Omental fat pad (tissue), 4 donors: ENCODE measurements around the gene FUZ. TPM values are rescaled to one million over a fixed set of nuclear protein-coding genes. Genes with fewer than 3 reads are reported as not detected.

Experiments
- ATAC-seq: fragments of 150-250 bp; one replicate; pipeline ENCODE4 v1.9.1; 2016; ENCODE audit warnings: mild to moderate bottlenecking, moderate library complexity; ENCODE audit not compliant: low FRiP score
- DNase-seq: peaks from one replicate; pipeline ENCODE4 v3.0.0-alpha.2; 2019; ENCODE audit warnings: low spot score
- total RNA-seq, 4 donors: library from RNA; depleted of rRNA; stranded (reverse); fragments of >200 nt; gene quantifications; one replicate each; pipeline ENCODE4 v1.1.0, GENCODE V29; 2016
- TF ChIP-seq, protein P1 (sequence below), 3 donors: fragments of 450-650 bp; IDR thresholded peaks; one replicate each; pipeline ENCODE4 v1.5.1; 2016 to 2017; ENCODE audit warnings: antibody characterized with exemption in 3 of 3, mild to moderate bottlenecking in 3 of 3, moderate library complexity in 2 of 3

Gene FUZ
- total RNA-seq, 4 donors from 2014 or later: 10.2 to 20.3 (median 17.0) TPM

DNA sequence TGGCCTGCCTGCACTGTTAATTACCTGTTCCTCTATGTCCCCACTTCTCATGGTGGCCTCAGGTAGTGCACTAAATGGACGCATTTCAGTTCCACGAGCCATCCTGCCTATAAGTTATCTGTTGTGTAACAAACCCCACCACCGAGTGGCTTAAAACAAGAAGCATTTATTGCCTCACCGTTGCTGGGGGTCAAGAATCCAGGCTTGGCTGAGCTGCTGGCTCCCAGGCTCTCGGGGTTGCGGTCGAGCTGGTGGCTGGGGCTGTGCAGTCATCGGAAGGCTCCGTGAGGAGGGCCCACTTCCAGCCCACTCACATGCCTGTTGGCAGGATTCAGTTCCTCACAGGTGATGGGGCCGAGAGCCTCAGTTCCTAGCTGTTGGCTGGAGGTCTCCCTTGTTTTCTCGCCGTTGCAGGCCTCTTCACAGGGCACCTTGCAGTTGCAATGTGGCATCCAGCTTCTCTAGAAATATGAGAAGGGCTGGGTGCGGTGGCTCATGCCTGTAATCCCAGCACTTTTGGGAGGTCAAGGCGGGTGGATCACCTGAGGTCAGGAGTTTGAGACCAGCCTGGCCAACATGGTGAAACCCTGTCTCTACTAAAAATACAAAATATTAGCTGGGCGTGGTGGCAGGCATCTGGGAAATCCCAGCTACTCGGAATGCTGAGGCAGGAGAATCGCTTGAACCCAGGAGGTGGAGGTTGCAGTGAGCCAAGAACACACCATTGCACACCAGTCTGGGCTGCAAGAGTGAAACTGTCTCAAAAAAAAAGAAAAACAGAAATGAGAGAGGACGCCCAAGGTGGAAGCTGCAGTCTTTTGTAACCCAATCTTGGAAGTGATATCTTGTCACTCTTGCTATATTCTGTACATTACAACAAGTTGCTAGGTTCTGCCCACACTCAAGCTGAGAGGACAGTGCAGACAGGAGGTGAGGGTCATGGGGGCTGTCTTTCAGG is 31.3 kb upstream of the FUZ start:
- DNase-seq: no peak
- no peak for ATAC-seq
- TF ChIP-seq, protein P1, sequence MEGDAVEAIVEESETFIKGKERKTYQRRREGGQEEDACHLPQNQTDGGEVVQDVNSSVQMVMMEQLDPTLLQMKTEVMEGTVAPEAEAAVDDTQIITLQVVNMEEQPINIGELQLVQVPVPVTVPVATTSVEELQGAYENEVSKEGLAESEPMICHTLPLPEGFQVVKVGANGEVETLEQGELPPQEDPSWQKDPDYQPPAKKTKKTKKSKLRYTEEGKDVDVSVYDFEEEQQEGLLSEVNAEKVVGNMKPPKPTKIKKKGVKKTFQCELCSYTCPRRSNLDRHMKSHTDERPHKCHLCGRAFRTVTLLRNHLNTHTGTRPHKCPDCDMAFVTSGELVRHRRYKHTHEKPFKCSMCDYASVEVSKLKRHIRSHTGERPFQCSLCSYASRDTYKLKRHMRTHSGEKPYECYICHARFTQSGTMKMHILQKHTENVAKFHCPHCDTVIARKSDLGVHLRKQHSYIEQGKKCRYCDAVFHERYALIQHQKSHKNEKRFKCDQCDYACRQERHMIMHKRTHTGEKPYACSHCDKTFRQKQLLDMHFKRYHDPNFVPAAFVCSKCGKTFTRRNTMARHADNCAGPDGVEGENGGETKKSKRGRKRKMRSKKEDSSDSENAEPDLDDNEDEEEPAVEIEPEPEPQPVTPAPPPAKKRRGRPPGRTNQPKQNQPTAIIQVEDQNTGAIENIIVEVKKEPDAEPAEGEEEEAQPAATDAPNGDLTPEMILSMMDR (IDR thresholded peaks at IDR 0.05): no peak

DNA sequence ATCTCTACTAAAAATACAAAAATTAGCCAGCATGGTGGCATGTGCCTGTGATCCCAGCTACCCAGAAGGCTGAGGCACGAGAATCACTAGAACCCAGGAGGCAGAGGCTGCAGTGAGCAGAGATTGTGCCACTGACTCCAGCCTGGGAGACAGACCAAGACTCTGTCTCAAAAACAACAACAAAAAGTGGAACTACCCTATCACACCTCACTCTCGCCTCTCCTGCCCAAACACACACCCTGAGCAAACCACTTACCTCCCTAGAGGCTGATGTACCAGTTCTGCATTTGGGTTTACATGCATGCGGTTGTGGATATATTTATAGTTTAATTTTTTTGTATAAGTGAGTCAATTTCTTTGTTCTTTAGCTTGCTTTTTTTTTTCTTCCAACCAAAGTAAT is 30.2 kb upstream of the FUZ start:
- TF ChIP-seq, protein P1 (IDR thresholded peaks at IDR 0.05): no peak
- ATAC-seq (no peak), DNase-seq (no peak)

DNA sequence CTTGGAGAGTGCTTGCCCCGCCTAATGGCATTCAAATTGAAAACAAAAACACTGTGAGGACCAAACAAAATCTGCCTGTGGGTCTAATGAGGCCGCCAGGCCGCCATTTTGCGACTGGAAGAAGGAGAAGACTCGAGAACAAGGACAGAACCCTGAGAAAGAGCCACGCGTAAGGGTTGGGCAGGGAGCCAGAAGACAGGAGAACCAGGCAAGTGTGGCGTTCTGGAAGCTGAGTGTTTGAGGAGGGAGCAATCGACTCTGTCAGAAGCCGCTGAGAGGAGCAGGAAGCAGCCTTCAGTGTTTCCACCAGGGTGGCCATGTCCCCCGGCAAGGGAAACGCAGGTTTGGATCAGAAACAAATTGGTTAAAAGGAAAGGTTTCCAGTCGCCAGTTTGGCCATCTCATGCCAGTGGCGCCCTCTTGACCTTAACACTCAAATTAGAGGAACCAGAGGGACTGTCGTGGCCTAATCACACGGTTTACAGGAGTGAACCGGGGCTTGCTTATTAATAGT is 27.7 kb upstream of the FUZ start:
- no peak for ATAC-seq
- DNase-seq: no peak
- TF ChIP-seq, protein P1 (IDR thresholded peaks at IDR 0.05): no peak

DNA sequence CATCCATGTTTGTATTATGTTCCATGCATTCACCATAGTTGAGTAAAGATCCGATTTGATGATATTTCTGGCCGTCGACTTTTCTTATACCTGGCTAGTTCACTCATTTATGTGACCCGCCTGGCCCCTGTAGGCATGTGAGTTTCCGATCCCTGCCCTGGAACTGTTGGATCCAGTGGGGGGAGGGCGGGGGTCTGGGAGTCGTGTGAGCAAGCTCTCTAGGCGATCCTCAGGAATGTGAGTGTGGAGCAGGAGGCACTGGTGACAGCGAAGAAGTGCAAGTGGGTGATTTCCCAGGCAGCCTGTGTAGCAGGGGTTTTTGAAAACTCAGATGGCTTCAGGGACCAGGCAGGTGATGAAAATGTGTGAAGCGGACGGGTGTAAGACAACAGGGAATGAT is 27.2 kb upstream of the FUZ start:
- DNase-seq (no peak), ATAC-seq (no peak)
- TF ChIP-seq, protein P1 (IDR thresholded peaks at IDR 0.05): no peak

DNA sequence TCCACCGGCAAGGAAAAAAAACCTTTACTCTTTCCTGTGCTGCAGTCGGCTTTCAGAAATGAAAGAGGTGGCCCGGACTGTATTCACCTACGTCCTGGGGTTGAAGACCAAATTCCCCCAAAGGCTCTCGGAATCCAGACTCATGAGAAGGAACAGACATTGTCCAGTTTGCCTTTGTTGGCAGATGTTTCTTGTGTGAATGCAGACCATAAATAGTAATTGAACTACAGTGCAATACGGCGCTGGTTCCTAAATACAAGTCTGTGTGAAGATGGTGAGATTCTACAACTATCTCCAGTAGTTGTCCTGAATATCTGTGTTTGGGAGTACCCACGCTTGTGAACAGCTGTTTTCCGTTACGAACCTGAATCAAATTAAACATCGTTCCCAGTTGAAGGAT is 26.6 kb upstream of the FUZ start:
- ATAC-seq: no peak
- TF ChIP-seq, protein P1 (IDR thresholded peaks at IDR 0.05): no peak
- no peak for DNase-seq

DNA sequence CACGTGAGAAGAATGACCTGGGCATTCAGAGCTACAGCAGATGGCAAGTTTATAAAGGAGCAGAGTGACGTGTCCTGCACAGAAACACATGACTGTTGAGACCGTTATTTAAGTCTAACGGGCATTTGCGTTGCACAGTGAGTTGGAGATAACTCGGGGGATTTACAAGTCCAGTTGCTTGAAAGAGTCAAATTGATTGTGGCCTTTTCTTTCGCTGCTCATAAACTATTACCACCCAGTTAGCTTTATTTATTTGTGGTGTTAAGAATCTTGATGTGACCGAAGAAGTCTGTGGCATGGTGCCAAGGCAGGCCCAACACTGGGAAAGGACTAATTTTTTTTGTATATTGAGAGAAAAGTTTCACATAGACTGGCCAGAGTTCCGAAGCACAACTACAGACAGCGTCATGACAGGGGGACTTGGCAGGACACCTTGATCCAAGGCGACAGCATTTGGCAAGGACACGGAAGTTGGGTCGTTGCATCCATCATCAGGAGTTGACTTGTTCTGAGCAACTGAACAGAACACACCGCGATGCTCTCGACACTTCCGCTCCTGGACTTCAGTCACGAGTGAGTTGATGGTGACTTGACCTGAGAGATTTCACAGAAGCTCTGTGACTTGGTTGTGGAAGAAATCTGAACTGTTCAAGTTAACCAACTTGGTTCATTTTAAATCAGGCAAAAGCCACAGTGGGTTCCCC is 25.9 kb upstream of the FUZ start:
- ATAC-seq (no peak), DNase-seq (no peak)
- TF ChIP-seq, protein P1 (IDR thresholded peaks at IDR 0.05): no peak
